Activated naive CD8-positive, alpha-beta T cell treated with anti-CD3 and anti-CD28 coated beads for 36 hours (primary cell): ENCODE data around the gene MVK. TPM values are rescaled to one million over a fixed set of nuclear protein-coding genes. Genes with fewer than 3 reads are reported as not detected.

Experiments used
- DNase-seq: peaks from one replicate; pipeline ENCODE4 v3.0.0; 2021
- H3K27ac Mint-ChIP-seq: one replicate; pipeline ENCODE4 v1.8.0; 2022; ENCODE audit warnings: mild to moderate bottlenecking, moderate library complexity, mixed read lengths
- H3K27me3 Mint-ChIP-seq: one replicate; pipeline ENCODE4 v1.8.0; 2022; ENCODE audit warnings: mild to moderate bottlenecking, mixed read lengths
- H3K36me3 Mint-ChIP-seq: one replicate; pipeline ENCODE4 v1.8.0; 2021; ENCODE audit warnings: mild to moderate bottlenecking, mixed read lengths
- H3K4me1 Mint-ChIP-seq: one replicate; pipeline ENCODE4 v1.8.0; 2021; ENCODE audit warnings: mixed read lengths
- H3K4me3 Mint-ChIP-seq: one replicate; pipeline ENCODE4 v1.8.0; 2022; ENCODE audit warnings: mild to moderate bottlenecking, moderate library complexity, mixed read lengths
- H3K9me3 Mint-ChIP-seq: one replicate; pipeline ENCODE4 v1.8.0; 2022; ENCODE audit warnings: mixed read lengths
- total RNA-seq, 2 experiments: library from RNA; stranded (reverse); gene quantifications; one replicate each; pipeline ENCODE4 v1.2.3, GENCODE V29; 2021

The MVK gene
- total RNA-seq, 2 experiments from 2014 or later, result 17.9 to 20.5 TPM

DNA sequence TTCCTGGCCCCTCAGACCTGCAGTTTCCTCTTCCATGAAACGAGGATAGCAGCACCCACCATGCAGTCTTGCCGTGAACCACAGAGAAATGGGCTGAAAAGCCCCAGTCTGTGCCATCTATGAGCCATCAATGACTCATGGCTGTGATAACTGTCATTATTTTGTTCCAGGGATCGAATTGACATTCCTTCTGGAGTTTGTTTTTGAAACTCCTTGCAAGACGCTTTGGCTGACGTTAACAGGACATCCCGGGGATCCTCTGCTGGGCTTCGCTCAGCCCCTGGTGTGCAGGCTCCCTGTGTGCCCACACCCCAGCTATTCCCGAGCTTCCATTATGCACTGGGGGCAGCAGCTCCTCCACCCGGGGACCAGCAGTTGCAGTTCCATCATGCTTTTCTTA lies 34.1 kb upstream of the MVK start:
- no peak for DNase-seq
- no peaks in the 10 kb centered on the region for H3K27me3 Mint-ChIP-seq
- peaks cover 1% of the 10 kb centered on the region for H3K36me3 Mint-ChIP-seq
- no peaks in the 10 kb centered on the region for H3K9me3 Mint-ChIP-seq
- H3K4me1 Mint-ChIP-seq, result no peaks in the 10 kb centered on the region
- no peak overlapping the region for H3K27ac Mint-ChIP-seq
- H3K4me3 Mint-ChIP-seq, result no peak overlapping the region

DNA sequence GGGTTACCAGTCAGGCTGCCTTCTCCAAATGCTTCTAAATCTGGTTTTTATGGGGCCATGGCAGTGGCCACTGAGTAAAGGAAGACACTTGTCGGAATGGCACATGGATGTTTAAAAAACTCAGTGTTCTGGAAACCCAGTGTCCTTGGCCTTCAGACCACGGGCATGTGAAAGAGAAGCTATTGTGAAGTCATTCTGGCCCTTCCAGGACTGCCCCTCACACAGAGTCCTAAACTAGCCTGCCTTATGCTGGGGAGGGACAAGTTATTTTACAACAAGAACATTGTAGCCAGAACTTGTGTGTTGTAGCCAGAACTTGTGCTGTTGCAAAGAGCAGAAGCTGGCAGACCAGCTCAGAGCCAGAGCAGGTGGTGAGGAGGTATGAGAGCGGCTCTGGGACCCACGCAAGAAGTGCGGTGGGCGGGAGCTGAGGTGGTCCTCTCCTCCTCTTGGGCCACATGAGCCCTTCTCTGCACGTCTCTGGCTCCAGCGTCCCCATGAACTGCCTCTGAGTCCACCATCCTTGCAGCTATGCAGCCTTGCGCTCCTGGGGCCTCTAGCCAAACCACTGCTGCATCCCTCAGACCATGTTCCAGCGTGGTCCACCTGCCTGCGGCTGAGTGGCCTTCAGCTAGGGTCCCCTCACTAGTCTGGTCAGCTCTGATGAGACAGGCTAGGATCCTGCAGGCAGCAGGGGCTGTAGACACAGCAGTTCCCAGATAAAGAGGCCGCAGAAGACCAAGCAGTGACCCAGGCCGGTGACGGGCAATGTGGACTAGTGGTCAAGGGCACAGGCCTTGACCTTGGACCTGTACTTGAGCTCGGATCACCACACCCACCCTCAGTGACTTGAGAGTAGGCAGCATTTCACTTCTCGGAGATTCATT lies 32.8 kb upstream of the MVK start:
- Mint-ChIP-seq H3K27me3 (no peaks in the 10 kb centered on the region), H3K4me1 (peaks cover 5% of the 10 kb centered on the region), H3K36me3 (peaks cover 1% of the 10 kb centered on the region), H3K9me3 (no peaks in the 10 kb centered on the region), H3K4me3 (no peak overlapping the region), H3K27ac (no peak overlapping the region)
- DNase-seq, result no peak

DNA sequence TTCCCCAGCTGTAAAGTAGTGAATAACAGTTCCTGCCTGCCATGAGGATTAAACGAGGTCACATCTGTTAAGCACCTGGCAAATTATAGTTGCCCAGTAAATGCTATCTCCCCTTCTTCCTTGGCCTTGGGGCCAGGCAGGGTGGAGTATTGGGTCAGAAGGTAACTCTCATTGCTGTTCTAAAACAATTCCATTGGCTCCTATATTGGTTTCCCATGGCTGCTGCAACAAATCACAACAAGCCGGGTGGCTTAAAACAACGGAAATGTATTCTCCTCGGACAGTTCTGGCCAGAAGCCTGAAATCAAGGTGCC lies 32.2 kb upstream of the MVK start:
- no peaks in the 10 kb centered on the region for H3K9me3 Mint-ChIP-seq
- H3K4me3 Mint-ChIP-seq, result no peak overlapping the region
- H3K27me3 Mint-ChIP-seq, result no peaks in the 10 kb centered on the region
- no peak for DNase-seq
- peaks cover 5% of the 10 kb centered on the region for H3K4me1 Mint-ChIP-seq
- H3K36me3 Mint-ChIP-seq, result peaks cover 1% of the 10 kb centered on the region
- H3K27ac Mint-ChIP-seq, result no peak overlapping the region

DNA sequence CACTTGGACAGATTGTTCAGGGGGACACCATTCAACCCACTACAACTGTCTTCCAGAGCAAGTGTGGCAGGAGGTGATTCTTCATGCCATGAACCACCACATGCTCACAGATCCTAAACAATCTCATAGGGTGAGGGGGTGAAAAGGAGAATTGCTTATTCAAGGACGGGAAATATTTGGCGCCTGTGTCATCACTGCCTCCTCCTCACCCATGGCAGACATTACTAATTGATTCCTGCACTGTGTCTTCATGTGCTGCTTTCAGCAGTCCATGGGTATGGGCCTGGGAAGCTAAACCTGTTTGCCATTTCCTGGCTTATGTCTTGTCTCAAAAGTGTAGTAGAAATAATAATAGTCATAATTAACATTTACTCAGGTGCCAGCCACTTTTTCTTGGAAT lies 31.6 kb upstream of the MVK start:
- no peak for DNase-seq
- no peak overlapping the region for H3K4me3 Mint-ChIP-seq
- peaks cover 1% of the 10 kb centered on the region for H3K36me3 Mint-ChIP-seq
- H3K27me3 Mint-ChIP-seq, result peaks cover 4% of the 10 kb centered on the region
- no peak overlapping the region for H3K27ac Mint-ChIP-seq
- H3K4me1 Mint-ChIP-seq, result peaks cover 5% of the 10 kb centered on the region
- H3K9me3 Mint-ChIP-seq, result no peaks in the 10 kb centered on the region

DNA sequence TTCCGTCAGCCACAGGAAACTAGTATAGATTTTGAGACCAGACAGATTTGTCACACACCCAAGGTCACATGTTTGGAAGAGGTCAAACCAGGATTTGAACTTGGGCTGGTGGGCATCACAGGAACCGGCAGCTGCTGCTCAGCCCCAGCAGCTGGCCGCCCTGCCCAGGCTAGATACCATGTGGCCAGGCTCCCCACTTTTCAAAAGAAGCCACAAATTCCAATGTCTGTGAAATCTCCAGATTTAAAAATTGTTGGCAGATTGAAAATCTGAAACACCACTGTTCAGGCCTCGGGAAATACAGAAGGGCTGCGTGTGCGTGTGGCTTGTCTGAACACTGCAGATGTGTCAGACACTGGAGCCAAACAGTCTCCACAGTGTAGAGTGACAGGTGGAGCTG lies 30.7 kb upstream of the MVK start:
- Mint-ChIP-seq H3K36me3 (peaks cover 1% of the 10 kb centered on the region), H3K27me3 (peaks cover 13% of the 10 kb centered on the region), H3K27ac (no peak overlapping the region), H3K4me3 (no peak overlapping the region), H3K9me3 (no peaks in the 10 kb centered on the region), H3K4me1 (peaks cover 5% of the 10 kb centered on the region)
- DNase-seq, result no peak

DNA sequence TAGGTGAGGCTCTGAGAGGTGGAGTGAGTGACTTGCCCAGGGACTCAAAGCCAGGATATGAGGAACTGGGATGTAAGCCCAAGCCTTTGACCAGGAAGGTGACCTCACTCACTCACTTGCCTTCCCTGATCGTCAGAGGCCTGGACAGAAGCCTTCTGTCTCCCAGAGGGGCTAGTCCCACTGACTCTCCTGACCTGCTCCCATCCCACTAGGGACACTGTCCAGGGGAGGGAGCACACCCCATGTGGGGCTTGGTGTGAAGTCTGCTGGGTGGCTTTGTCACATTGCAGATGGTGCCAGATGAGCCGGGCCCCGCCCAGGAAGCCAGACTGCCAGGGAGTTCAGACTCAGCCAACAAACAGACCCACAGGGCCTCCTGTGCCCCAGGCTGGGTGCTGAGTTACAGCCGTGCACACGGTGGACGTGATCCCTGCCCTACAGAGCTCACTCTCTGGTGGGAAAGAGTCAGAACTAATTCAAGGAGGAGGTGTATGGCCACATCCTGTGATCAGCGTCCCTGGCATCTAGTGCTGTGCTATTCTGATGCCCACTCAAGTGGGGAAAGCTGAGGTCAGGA lies 28.6 kb upstream of the MVK start:
- Mint-ChIP-seq H3K36me3 (peaks cover 1% of the 10 kb centered on the region), H3K27ac (no peak overlapping the region), H3K4me3 (no peak overlapping the region), H3K9me3 (no peaks in the 10 kb centered on the region), H3K27me3 (peaks cover 21% of the 10 kb centered on the region), H3K4me1 (peaks cover 5% of the 10 kb centered on the region)
- DNase-seq, result no peak

DNA sequence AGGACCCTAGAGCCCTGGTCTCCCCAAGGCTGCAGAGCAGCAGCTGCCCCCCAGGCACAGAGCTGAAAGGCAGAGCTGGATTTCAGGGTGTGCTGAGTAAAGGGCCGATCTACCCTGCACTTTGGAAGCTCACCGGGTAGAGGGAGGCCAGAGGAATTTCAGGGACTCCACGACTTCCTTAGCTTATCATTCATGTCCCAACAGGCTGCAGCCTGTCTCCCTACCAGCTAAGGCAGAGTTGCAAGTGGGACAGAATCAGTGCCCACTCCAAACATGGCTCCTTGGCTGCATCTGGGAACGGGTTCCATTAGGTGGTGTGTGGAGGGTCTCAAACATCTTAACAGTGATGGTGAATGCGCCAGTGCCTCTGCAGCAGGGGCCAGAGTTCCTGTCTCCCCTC lies 27.8 kb upstream of the MVK start:
- H3K4me1 Mint-ChIP-seq, result peaks cover 5% of the 10 kb centered on the region
- peaks cover 21% of the 10 kb centered on the region for H3K27me3 Mint-ChIP-seq
- H3K27ac Mint-ChIP-seq, result no peak overlapping the region
- no peaks in the 10 kb centered on the region for H3K9me3 Mint-ChIP-seq
- no peak overlapping the region for H3K4me3 Mint-ChIP-seq
- no peak for DNase-seq
- peaks cover 1% of the 10 kb centered on the region for H3K36me3 Mint-ChIP-seq

DNA sequence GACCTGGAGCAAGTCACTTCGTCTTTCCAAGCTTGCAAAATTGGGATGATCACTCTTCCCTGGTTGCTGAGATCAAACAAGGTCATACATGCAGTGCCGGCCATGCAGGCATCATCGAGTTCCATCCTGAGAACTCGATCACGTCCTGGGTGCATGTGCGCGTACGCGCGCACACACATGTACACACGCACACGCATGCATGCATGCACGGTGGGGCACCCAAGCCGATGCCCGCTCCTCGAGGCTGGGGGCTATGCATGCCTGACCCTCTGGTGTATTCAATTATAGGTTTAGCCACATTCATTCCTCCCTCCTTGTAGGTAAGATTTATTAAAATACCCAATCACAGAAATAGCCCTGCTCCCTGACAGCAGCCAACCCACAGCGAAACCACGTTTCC lies 26.3 kb upstream of the MVK start:
- Mint-ChIP-seq H3K27ac (no peak overlapping the region), H3K4me3 (no peak overlapping the region), H3K36me3 (peaks cover 1% of the 10 kb centered on the region), H3K4me1 (peaks cover 5% of the 10 kb centered on the region), H3K9me3 (no peaks in the 10 kb centered on the region), H3K27me3 (peaks cover 21% of the 10 kb centered on the region)
- DNase-seq, result no peak

DNA sequence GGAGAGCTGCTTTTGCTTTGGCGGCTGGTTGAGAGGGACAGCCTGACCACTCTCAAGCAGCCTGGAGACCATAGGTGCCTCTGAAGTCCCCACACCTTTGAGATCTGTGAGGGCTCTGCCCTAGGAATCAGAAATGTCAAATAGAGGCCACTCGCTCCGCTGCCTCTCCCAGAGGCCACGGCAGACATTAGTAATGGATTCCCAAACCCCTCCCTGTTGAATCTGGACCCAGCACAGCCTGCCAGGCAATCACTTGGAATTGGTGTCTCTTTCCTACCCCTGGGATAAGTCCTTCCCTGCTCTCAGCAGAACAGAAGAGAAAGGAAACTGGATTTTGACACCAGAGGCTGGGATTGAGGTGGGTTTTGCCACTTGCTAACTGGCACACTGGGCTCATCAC lies 25.3 kb upstream of the MVK start:
- Mint-ChIP-seq H3K9me3 (no peaks in the 10 kb centered on the region), H3K4me3 (no peak overlapping the region), H3K4me1 (peaks cover 5% of the 10 kb centered on the region), H3K27ac (no peak overlapping the region), H3K36me3 (peaks cover 1% of the 10 kb centered on the region), H3K27me3 (peaks cover 21% of the 10 kb centered on the region)
- no peak for DNase-seq

DNA sequence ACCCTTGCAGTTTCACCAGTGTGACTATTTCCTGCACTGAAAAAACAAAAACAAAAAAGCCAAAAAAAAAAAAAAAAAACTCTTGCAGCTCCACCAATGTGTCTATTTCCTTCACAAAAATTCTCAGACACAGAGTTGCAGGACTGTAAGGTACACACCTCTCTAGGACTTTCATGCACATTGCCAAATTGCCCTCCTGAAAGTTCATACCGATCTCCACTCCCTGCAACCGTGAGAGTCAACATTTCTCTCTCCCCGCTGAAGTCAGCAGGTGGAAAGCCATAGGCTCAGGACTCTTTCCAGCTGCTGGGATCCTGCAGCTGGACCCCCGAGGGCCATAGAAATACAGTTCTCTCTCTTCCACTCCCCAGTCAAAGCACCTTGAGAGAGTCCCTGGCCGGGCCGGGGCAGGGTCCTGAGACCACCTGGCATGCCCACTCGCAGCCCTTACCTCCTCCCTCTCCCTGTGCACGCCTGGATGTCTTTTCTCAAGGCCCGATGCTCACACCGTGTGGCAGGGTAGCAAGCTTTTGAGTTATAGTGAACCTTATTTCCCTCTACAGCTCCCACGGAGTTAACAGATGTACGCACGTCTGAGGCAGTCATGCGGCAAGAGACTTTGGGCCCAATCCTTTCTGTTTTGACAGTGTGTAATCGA lies 23.9 kb upstream of the MVK start:
- peaks cover 5% of the 10 kb centered on the region for H3K4me1 Mint-ChIP-seq
- no peak overlapping the region for H3K27ac Mint-ChIP-seq
- H3K9me3 Mint-ChIP-seq, result no peaks in the 10 kb centered on the region
- DNase-seq, result no peak
- no peak overlapping the region for H3K4me3 Mint-ChIP-seq
- peaks cover 21% of the 10 kb centered on the region for H3K27me3 Mint-ChIP-seq
- no peaks in the 10 kb centered on the region for H3K36me3 Mint-ChIP-seq

DNA sequence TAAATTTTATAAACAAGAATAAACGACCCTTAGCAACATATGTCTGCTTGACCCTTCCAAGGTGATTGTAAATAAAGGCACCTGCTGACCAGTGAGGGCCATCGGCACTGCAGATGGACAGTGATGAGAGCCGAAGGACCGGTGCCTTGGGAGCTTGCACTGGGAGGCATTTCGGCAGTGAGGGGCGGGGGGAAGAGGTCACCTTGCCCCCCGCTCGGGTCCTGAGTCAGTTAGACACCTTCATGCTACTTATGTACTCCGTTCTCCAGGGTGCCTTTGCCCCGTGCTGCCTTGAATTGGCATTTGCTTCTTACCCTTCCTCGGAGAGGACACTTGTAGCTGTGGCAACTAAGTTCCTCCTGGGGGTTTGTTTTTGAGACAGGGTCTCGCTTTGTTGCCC lies 23.3 kb upstream of the MVK start:
- H3K4me1 Mint-ChIP-seq, result peaks cover under 1% of the 10 kb centered on the region
- H3K27ac Mint-ChIP-seq, result no peak overlapping the region
- no peak overlapping the region for H3K4me3 Mint-ChIP-seq
- peaks cover 21% of the 10 kb centered on the region for H3K27me3 Mint-ChIP-seq
- DNase-seq, result no peak
- H3K36me3 Mint-ChIP-seq, result no peaks in the 10 kb centered on the region
- no peaks in the 10 kb centered on the region for H3K9me3 Mint-ChIP-seq

DNA sequence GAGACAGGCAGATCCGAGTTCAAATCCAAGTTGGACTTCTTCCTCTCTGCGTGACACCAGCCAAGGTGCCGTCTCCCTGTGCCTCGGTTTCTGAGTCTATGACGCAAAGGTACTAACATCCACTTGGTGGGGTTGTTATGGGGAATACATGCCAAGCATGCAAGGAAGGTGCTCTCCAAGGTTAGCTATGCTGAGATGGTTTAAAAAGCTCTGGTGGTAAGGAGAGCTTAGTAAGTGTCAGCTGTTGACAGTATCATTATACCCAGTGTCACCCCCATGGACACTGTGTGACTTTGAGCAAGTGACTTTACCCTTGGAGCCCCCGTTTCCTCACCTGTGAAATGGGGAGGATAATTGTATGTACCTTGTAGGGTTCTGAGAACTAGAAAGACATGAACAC lies 22.5 kb upstream of the MVK start:
- peaks cover 21% of the 10 kb centered on the region for H3K27me3 Mint-ChIP-seq
- no peak overlapping the region for H3K27ac Mint-ChIP-seq
- no peak overlapping the region for H3K4me3 Mint-ChIP-seq
- no peak for DNase-seq
- no peaks in the 10 kb centered on the region for H3K36me3 Mint-ChIP-seq
- no peaks in the 10 kb centered on the region for H3K4me1 Mint-ChIP-seq
- no peaks in the 10 kb centered on the region for H3K9me3 Mint-ChIP-seq

DNA sequence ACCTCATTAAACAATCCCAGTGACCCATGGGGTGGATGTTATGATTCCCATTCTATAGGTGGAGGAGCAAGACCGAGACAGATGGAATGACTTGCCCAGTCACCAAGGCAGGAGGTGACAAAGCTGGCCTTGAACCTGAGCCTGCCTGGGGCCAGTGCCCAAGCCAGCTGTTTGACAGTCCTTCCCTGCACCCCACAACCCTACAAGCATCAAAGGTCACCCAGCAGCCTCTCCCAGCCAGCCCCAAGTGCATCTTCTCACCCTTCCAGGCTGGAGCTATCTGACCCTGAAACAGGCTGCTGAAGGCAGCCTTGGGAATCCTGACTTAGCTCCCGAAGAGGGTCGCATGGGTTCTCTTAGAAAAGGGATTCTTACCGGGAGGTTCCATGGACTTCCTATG lies 20.6 kb upstream of the MVK start:
- H3K9me3 Mint-ChIP-seq, result no peaks in the 10 kb centered on the region
- H3K27ac Mint-ChIP-seq, result no peak overlapping the region
- peaks cover 8% of the 10 kb centered on the region for H3K27me3 Mint-ChIP-seq
- no peak overlapping the region for H3K4me3 Mint-ChIP-seq
- H3K4me1 Mint-ChIP-seq, result no peaks in the 10 kb centered on the region
- DNase-seq, result no peak
- no peaks in the 10 kb centered on the region for H3K36me3 Mint-ChIP-seq

DNA sequence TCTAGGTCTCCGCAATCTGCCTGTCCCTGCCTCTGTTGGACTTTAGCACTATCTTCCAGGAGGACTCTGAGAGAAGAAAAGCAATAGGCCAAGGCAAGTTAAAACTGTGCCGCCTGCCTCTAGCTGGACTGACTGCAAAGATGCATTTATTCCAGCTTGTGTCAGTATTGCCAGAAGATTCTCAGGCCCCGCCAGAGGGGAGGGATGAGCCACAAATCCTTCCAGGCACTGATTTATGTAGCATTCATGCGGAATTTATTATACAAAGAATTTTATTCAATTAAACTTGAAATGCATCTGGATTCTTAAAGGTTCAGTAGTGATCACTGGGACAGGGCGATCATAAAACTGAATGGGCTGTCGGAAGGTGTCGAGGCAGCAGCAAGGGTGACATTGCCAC lies 20.1 kb upstream of the MVK start:
- no peak for DNase-seq
- no peak overlapping the region for H3K4me3 Mint-ChIP-seq
- no peaks in the 10 kb centered on the region for H3K4me1 Mint-ChIP-seq
- no peak overlapping the region for H3K27ac Mint-ChIP-seq
- no peaks in the 10 kb centered on the region for H3K9me3 Mint-ChIP-seq
- no peaks in the 10 kb centered on the region for H3K36me3 Mint-ChIP-seq
- peaks cover 2% of the 10 kb centered on the region for H3K27me3 Mint-ChIP-seq

DNA sequence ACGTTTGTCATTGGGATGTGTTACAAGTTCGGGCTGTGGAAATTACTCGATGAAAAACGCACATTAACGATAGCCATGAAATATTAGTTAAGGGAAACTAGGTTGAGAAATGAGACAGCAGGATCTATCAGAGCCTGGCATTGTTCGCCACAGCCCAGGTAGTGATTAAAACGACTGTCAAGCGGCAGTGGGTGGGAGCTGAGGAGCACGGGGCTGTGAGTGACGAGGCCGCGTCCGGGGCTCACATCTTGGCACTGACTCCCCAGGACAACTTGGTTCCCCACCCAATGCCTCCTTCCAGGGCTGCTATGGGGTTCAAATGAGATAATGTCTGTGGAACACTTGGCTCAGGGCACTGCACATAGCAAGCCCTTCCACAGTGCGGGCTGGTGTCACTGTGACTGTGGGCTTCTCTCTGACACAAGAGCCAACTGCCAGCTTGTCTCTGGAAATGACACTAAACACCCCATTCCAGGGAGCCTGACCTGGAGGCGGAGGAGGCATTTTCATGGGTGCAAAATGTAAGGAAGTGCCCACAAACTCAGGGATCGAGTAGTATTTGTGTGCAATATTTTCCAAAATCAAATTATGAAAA lies 19.6 kb upstream of the MVK start:
- Mint-ChIP-seq H3K36me3 (no peaks in the 10 kb centered on the region), H3K27ac (no peak overlapping the region), H3K4me1 (no peaks in the 10 kb centered on the region), H3K27me3 (no peaks in the 10 kb centered on the region), H3K4me3 (no peak overlapping the region), H3K9me3 (no peaks in the 10 kb centered on the region)
- DNase-seq, result no peak
